H1 (cell line): Measurements from ENCODE around the gene EXOSC10.

Source experiments
- EZH2 ChIP-seq: fragments of 200-600 bp; sonication (generic); IDR thresholded peaks from 2 replicates; pipeline ENCODE4 v1.7.1; 2012; ENCODE audit warnings: low read depth, mild to moderate bottlenecking, moderate library complexity, low read length, inconsistent platforms; ENCODE audit not compliant: severe bottlenecking
- GABPA ChIP-seq: IDR thresholded peaks from 2 replicates; pipeline ENCODE4 v1.6.1; 2011; ENCODE audit warnings: mild to moderate bottlenecking, low read length, moderate library complexity, borderline replicate concordance; ENCODE audit not compliant: insufficient read depth
- KDM1A ChIP-seq: fragments of 200-600, 300-600 bp; sonication (generic); IDR thresholded peaks from 2 replicates; pipeline ENCODE4 v1.7.1; 2016; ENCODE audit warnings: mild to moderate bottlenecking, low read length, borderline replicate concordance
- ZNF274 ChIP-seq: IDR thresholded peaks from 2 replicates; pipeline ENCODE4 v1.7.0; 2012; ENCODE audit warnings: low read length, borderline replicate concordance; ENCODE audit errors: extremely low read depth
- TF ChIP-seq, protein P1 (sequence below): IDR thresholded peaks from 2 replicates; pipeline ENCODE4 v1.6.1; 2012; ENCODE audit warnings: inconsistent platforms

DNA sequence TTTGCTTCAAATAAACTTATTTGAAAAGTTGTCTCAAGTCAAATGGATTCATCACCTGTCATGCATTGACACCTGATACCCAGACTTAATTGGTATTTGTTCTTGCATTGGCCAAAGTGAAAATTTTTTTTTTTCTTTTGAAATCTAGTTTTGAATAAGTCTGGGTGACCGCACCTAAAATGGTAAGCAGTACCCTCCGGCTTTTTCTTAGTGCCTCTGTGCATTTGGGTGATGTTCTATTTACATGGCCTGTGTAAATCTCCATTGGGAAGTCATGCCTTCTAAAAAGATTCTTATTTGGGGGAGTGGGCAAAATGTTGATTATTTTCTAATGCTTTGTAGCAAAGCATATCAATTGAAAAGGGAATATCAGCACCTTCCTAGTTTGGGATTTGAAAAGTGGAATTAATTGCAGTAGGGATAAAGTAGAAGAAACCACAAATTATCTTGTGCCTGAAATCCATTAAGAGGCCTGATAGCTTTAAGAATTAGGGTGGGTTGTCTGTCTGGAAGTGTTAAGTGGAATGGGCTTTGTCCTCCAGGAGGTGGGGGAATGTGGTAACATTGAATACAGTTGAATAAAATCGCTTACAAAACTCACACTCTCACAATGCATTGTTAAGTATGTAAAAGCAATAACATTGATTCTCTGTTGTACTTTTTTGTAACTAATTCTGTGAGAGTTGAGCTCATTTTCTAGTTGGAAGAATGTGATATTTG lies 75.4 kb downstream of the EXOSC10 start:
- TF ChIP-seq EZH2 (no peak), GABPA (no peak), ZNF274 (no peak), KDM1A (no peak)
- TF ChIP-seq, protein P1, sequence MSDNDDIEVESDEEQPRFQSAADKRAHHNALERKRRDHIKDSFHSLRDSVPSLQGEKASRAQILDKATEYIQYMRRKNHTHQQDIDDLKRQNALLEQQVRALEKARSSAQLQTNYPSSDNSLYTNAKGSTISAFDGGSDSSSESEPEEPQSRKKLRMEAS = no peak
